Mammary epithelial cell (primary cell): Measurements from ENCODE around the gene NAGS.

ENCODE experiments used
- CTCF ChIP-seq, 2 donors: IDR thresholded peaks in 1 of 2; conservative IDR thresholded peaks in 1 of 2; 2 replicates each; pipeline ENCODE4 v1.5.1; 2011 to 2012; ENCODE audit warnings: inconsistent platforms in 2 of 2, low read length in 2 of 2, mild to moderate bottlenecking in 2 of 2, control low read depth in 1 of 2, low read depth in 1 of 2; ENCODE audit not compliant: insufficient read depth in 1 of 2; ENCODE audit errors: extremely low read depth in 1 of 2
- EZH2 ChIP-seq: IDR thresholded peaks from 2 replicates; pipeline ENCODE4 v1.6.1; 2012; ENCODE audit warnings: low read length, inconsistent platforms, borderline replicate concordance

GRCh38 chr17:43999024-43999423 is 5.4 kb upstream of the NAGS start:
- no peak for TF ChIP-seq CTCF (conservative IDR thresholded peaks at IDR 0.05 in 1 of 2, IDR thresholded peaks at IDR 0.05 in 1 of 2; ENCODE audit: extremely low read depth in 1 of 2, insufficient read depth in 1 of 2, low read depth in 1 of 2, low read length in 2 of 2)
- TF ChIP-seq EZH2: no peak
